Measurements from ENCODE around the gene GPR75.

DNA sequence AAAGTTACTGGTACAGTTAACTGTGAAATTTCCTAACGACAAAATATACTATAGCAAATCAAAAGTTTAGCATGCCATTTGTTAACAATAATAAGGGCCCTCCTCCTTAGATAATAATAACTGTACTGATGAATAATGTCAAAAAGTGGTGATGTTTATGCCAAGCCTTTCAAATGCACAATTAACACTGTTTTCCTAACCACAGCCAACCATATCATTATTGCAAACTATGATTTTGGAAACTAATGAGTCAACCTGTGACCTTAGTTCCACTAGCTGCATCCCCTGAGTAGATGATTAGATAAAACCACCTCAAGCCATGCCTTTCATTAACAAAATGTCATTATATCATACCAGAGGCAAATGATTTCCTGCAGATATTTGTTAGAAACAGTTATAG lies 25.1 kb upstream of the GPR75 start:
- TF ChIP-seq, protein P1, sequence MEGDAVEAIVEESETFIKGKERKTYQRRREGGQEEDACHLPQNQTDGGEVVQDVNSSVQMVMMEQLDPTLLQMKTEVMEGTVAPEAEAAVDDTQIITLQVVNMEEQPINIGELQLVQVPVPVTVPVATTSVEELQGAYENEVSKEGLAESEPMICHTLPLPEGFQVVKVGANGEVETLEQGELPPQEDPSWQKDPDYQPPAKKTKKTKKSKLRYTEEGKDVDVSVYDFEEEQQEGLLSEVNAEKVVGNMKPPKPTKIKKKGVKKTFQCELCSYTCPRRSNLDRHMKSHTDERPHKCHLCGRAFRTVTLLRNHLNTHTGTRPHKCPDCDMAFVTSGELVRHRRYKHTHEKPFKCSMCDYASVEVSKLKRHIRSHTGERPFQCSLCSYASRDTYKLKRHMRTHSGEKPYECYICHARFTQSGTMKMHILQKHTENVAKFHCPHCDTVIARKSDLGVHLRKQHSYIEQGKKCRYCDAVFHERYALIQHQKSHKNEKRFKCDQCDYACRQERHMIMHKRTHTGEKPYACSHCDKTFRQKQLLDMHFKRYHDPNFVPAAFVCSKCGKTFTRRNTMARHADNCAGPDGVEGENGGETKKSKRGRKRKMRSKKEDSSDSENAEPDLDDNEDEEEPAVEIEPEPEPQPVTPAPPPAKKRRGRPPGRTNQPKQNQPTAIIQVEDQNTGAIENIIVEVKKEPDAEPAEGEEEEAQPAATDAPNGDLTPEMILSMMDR (IDR thresholded peaks at IDR 0.05), result no peak
- TF ChIP-seq POLR2A (IDR thresholded peaks at IDR 0.05), result no peak
